NCI-H2081 (cell line): Measurements from ENCODE around the gene APRT.

Experiments used
- DNase-seq, 2 experiments: peaks; one replicate each; lab custom pipeline; 2025; lab: John Stamatoyannopoulos, UW

The APRT gene, protein sequence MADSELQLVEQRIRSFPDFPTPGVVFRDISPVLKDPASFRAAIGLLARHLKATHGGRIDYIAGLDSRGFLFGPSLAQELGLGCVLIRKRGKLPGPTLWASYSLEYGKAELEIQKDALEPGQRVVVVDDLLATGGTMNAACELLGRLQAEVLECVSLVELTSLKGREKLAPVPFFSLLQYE

DNA sequence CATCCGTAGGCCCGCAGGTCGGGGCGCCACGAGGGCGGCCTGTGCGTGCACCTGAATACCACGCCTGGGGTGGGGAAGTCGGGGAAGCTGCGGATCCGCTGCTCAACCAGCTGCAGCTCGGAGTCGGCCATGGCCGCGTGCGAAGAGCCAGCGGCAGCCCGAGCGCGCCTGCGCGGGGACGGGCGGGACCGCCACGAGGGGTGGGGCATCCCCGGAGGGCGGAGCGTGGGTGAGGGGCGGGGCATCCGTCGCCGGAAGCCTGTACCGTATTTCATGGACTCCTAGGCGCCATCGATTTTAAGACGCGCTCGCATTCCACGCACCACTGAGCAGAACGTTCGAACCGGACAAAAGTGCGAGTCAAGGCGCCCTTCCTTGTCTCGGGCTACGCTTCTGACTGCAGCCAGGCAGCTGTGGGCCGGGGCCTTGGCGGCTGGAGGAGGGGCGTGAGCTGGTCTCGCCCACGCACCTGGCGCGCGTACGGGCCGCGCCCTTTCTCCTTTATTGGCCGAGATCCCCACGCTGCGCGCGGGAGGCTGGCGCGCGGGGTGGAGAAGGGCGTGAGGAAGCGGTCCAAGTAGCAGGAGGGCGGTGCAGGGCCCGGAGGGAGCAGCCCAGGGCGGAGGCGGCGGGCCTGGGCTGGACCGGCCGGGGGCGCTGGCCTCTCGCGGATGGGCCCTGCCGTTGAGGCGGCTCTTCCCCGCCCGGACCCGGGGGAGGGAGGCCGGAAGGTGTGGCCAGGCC, at the start of gene APRT:
APRT (minus strand) TSS at position 160 of the 744 bp plus-strand sequence; CDS start at position 131, 29 bp downstream.
- peak; percentile 75 to 78 for DNase-seq

DNA sequence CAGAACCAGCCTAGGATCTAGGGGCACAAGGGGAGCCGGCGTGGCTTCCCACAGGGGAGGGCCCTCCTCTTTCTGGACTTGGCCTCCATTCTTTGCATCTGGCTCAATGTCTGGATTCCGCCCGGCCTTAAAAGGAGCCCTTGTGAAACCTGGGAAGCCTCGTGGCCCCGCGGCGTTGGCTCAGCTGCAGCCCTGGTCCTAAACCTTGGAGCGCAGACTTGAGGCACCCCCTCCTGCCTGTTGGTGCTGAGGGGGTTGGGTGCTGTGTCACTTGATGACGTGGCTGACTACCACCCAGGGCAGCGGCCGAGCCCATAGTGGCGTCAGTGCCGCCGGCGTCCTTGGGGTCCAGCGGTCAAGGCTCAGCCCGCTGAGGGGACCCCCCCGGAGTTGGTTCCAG, 49.6 kb upstream of the APRT start:
- DNase-seq, result no peak

DNA sequence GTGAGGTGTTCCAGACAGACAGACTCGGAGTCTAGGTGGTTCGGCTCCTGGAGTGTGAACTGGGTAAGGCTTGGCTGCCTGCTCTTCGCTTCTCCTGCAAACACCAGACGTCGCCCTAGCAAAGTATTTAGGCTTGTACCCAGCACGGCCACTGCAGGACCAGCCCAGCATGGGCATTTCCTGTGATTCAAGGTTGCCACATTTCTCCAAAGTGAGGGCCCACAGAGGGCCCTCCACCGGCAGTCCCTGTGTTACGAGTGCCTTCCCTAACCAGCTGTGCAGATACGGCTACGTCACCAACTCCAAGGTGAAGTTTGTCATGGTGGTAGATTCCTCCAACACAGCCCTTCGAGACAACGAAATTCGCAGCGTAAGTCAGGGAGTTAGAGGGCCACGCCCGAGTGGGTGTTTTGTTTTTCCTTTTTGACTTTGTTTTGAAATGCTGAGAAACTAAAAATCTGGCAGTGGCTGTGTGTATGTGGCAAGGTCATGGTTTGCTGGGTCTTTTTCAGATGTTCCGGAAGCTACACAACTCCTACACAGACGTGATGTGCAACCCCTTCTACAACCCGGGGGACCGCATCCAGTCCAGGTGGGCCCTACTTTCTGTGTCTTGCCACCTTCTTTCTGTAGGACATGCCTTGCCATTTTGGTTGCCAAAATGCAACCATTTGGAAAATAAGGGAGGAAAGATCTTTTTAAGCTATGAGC, 47.8 kb upstream of the APRT start:
- no peak for DNase-seq

DNA sequence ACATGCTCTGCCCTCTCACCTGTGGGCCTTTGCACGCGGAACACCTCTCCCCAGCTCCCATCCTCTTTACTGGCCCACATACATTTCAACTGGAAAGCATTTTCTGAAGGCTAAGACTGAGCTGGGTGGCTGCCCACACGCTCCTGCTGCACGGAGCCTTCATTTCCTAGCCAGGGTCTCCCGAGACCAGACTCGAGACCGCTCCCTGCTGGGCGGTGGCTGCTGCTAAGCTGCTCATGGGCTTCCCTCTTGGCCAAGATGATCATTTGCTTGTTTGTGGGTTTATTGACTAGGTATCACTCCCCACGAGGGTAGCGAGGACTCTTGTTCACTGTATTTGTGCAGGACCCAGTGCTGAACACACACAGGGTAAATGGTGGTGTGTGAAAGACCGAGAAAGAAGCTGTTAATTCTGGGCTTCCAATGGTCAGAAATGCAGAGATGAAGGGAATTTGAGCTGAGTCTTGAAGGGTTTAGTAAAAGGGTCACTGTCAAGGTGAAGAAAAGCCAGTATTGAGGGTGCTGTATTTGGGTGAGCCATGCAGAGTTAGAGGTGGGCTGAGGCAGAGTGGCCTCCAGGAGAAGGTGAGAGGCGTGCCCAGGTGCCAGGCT, 46.1 kb upstream of the APRT start:
- peak; percentile 22 to 48 for DNase-seq

DNA sequence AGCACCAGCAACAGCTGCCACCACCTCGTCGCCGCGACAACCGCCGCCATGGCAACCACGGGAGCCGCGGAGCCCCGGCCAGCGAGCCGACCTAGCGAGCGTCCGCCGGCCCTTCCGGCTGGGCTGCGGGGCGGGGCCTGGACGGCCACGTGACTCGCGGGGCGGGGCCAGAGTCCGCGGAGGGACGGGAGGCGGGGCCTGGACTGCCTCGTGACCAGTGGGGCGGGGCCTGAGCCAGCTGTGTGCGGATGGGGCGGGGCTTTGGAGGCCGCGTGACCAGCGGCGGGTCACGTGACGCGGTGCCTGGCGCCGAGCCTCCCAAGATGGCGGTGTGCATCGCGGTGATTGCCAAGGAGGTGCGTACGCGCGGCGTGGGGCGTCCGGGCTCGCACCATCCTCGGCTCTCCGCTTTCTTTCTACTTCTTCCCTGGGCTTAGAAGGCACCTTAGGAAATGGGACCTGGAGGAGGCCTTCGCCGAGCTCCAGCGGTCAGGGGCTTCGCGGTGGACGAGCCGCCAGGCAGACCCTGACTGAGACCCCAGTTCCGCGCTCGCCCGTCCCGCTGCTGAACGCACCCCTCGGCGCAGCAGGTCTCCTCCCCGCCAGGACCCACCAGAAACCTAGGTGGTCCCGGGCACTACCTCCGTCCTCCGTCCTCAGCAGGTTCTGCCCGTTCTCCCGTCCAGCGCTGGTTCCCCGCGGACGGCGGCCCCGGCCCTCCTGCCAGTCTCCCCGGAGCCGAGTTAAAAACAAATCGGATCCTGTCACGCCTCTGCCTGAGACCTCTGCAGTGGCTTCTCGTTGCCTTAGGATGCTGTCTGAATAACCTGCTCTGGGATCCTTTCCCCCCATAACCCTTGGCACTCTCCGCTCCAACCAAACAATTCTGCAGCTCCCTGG, 45.4 kb upstream of the APRT start, which contains the start of the genes GALNS and TRAPPC2L:
GALNS (minus strand) TSS at position 120 of the 900 bp plus-strand sequence; CDS start at position 50, 70 bp downstream.
TRAPPC2L (plus strand) TSS at position 300 of the 900 bp plus-strand sequence; CDS start at position 324, 24 bp downstream.
- DNase-seq, result peak; percentile 85 to 92

DNA sequence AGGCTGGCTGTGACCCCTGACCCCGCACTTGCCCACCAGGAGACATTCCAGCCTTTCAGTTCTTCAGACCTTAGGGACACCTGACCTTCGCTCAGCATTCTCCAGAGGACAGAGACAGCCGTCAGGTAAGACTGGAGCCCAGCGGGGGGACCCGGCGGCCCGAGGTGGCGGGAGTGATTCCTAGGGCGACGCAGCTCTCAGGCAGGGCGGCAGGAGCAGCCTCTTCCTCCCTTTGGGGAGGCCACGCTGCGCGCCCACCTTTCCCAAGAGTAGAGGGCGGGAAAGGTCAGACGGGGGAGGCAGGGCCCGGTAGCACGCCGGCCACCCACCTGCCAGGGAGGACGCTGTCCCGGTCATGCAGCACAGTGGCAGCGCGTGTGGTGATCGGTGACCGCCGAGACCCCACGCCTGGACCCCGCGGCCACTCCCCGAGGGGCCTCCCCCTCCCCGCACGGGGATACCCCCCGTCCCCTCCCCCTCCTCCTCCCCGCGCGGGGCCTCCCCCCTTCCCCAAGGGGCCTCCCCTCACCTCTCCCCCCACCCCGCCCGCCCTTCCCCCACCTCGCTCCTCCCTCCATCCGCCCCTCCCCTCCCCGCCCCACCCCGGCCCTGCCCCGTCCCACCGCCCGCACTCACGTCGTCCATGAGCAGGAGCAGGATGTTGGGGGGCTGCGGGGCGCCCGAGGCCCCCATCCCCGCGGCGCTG, 44.5 kb upstream of the APRT start:
- no peak for DNase-seq

DNA sequence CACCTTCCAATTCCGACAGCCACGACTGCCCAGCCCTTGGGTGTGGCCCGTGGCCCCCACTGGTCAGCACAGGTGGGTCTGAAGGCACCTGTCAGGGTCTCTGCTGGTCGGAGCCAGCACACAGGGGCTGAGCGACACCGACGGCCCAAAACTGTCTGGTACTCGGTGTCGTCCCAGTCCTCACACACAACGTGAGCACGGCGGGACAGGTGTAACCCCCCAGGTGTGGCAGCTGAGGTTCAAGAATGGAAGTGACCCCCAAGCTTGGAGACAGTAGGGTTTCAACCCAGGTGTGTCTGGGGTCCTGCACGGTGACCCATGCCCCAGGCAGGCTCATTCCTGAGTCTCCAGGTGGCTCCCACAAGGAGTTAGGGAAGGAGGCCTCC, 44.0 kb upstream of the APRT start:
- DNase-seq, result no peak

DNA sequence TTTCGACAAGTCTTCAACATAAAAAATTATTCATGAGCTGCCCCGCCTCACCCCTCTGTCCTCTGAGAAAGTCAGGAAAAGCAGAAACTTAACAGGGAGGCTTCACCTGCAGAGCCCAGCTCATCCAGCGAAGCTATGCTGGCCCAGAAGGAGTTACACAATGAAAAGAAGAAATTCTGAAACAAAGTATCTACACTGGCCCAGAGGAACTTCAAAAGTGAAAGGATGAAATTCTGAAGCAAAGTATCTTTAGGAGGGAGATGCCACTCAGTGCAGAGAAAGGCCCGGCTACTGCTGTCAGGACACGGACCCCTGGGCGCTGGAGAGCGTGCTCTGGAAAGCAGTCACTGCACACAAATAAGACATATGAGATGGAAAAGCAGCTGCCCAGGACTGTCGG, 43.4 kb upstream of the APRT start:
- DNase-seq, result no peak

DNA sequence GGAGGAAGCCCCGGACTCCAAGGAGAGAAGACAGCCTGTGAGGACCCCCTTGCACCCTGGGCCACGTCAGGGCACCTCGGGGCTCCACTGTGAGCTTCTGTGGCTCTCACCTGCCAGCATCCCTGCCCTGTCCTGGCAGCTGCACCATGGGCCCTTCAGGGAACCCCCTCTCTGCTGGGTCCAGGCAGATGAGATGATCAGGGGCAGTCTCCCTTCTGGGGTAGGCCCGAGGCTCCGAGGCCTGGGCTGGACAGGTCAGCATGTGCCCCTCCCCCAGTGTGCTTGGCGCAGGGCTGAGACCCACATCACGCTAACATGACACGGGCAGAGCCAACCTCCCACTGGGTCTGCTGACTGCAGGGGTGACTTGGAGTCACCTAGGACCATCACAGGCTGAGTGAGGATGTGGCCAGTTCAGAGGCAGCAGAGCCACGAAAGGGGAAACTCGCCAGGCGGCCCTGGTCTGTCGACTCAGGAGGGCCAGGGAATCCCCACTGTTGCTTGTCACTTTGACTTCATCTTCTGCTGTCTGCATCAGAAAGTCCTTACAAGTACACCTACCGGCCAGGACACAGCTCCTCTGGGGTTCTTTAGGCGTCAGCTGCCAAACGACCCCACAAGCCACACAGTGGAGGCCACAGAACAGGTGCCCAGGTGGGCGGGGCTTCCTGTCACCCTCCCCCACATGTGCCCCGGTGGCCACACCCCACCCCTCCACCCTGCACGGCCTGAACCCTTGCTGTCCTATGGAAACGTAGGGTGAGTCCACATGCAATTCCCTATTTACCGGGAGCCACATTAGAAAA, 42.8 kb upstream of the APRT start:
- DNase-seq, result no peak

DNA sequence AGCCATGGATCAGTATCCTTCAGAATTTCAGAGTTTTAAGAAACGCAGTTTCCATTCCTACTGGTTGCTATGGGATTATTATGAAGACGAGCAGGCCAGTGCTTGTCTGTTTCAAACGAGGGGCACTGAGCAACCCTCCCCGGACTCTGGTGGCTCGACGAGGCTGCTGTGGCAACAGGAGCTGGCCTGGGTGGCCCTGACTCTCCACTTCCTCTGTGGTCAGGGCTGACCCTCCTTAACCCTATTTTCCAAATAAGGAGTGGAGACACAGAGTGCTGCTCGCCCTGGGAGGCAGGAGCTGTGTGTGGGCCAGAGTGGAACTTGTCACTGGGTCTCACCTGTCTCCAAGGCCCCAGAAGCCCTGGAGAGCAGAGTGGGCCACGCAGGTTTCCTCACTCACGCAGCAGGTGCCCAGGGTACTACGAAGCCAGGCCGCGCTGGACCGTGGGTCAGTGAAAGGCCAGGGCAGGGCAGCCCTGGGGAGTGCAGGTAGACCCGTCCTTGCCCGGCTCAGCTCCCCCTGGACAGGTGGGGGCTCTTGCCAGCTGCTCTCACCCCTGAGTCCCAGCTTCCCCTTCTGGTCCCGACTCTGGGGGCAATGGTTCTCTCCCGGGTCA, 41.7 kb upstream of the APRT start:
- DNase-seq, result no peak

DNA sequence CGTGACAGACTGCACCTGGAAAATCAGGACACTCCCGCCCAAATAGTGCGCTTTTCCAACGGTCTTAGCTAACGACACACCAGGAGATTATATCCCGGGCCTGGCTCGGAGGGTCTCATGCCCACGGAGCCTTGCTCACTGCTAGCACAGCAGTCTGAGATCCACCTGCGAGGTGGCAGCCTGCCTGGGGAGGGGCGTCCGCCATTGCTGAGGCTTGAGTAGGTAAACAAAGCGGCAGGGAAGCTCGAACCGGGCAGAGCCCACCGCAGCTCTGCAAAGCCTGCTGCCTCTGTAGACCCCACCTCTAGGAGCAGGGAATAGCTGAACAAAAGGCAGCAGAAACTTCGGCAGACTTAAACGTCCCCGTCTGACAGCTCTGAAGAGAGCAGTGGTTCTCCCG, 39.9 kb upstream of the APRT start:
- no peak for DNase-seq

DNA sequence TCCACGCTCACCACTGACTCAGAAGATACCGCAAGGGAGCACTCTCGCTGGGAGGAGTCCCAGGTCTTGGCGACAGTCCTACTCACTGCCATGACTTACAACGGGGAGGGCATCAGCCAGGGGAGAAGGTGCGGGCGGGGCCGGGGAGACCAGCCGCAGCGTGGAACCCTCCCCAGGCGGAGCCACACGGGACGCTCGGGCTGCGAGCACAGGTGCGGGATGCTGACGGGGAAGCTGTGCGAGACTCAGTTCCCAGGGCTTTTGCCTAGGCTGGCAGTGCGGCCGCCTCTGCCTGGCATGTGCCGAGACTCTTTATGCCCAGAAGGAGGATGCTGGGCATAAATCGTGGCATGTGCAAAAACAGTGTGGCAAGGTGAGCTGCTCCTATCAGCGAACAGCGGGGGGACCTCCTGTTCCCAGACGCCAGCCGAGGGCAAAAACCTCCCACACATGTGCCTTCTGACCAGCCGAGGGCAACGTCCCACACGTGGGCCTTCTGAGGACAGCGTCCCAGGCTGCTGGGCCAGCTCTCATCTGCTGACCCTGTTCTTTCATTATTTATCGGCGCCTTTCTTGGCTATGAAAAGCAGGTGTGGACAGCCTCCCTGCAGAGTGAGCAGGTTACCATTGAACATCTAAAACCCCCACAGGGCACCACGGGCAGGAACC, 38.9 kb upstream of the APRT start:
- no peak for DNase-seq

DNA sequence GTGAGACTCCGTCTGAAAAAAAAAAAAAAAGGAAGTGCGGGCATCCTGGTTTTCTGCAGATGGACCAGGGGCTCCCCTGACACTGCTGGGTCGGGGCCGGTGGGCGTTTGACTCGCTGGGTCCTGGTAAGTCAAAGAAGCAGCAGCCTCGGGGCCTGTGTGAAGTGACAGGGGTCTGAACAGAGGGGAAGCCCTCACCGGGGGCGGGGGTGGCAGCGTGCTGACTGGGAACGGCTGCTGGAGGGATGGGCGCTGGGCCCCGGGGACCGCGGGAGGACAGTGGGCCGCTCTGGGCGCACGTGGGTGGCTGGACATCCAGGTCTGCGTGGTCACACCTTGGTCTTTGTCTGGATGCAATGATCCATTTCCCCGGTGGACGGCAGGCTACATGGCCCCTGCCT, 36.8 kb upstream of the APRT start:
- no peak for DNase-seq

DNA sequence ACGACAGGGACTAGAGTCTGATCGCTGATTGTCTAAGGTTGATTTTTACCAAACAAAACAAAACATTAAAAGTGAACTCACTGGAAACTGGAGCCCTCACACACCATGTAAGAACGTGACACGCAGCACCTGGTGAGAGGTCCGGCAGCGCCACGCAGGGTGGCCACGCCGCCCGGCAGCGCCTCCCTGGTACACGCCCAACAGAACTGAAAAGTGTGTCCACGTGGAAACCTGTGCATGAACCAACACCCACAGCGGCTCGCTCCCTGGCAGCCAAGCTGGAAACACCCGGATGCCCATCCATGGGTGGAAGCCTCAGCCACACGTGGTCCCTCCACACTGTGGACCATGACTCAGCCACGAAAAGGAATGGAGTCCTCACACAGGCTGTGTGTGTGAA, 35.9 kb upstream of the APRT start:
- no peak for DNase-seq

DNA sequence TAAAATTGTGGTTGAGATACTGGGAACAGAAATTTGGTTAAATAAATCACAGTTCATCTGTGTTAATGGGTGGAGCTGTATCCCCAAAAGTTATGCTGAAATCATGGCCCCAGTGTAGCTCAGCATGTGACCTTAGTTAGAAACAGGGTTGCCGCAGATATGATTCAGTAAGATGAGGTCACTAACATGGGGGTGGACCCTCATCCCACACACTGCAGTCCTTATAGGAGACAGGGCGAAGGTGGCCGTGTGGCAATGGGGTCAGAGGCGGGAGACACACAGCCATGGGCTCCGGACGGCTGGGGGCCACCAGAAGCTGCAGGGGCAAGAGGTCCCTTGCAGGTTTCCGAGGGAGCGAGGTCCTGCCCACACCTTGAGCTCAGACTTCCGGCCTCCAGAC, 34.4 kb upstream of the APRT start:
- no peak for DNase-seq

DNA sequence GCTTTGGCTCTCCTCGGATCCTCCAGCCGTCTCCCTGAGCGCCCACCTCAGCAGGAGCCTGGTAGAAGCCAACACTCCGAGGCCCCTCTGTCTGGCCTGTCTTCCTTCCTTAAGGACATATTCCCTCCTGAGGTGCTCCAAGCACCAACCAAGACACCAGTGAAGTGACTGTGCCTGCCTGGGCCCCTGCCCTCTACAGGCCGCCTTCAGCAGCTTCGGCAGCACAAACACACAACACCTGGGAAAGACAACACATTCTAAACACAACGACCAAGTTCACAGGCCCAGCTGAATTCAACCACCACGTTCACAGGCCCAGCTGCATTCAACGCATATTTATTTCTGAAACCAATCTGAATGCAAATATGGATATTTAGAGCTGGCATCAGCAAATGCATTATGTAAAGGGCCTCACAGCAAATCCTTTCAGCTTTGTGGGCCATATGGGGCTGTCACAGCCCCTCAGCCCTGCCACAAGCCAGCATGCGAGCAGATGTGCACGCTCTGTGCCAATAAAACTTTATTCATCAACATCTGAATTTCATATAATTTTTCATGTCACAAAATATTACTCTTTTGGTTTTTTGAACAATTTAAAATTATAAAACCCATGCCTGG, 32.8 kb upstream of the APRT start:
- DNase-seq, result no peak

DNA sequence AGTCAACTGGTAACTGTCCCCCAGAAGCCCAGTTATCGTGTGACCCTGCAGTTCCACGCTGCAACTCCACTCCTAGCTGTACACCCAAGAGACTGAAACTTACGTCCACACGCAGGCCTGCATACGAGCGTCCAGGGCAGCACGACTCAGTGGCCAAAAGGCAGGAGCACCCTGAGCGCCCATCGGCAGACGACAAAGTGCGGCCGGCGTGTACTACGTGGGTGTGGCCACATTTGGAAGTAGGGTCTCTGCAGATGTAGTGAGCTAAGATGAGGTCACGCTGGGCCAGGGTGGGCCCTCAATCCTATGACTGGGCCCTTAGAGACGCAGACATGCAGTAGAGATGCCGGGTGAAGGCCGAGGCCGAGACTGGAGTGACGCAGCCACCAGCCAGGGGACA, 31.5 kb upstream of the APRT start:
- DNase-seq, result no peak

DNA sequence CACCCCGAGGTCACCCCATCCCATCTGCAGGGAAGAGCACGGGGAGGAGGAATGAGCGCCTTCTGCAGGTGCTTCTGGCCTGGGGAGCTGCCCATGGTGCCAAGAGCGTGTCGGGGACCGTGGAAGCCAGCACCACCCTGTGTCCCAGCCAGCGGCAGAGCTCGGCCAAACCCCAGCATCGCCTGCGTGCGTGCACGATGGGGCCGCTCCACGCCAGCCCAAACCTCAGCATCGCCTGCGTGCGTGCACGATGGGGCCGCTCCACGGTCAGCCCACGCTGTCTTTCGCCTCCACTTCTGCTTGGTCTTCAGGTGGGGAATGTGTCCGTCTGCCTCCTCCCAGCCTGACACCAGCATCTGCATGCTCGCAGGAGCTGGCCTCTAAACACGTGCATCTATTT, 31.1 kb upstream of the APRT start:
- no peak for DNase-seq
